Psoas muscle (tissue), 8 donors: ENCODE data around the gene ATP5PO. TPM values are rescaled to one million over a fixed set of nuclear protein-coding genes. Genes with fewer than 3 reads are reported as not detected.

Experiments used
- ATAC-seq, 4 donors: fragments of 200-7000 bp; cut with Tn5 transposase; one replicate each; pipeline ENCODE4 v1.9.1; 2020; ENCODE audit warnings: moderate library complexity in 3 of 4, mild to moderate bottlenecking in 2 of 4
- DNase-seq, 2 donors: peaks; one replicate each; pipeline ENCODE4 v3.0.0-alpha.2; 2020
- H3K27ac ChIP-seq: fragments of 200-600 bp; one replicate; pipeline ENCODE4 v1.8.0; 2022
- H3K27me3 ChIP-seq, 3 donors: fragments of 200-600 bp in 1 of 3; one replicate each; pipeline versions ENCODE4 v1.6.1 to v1.8.0; 2013 to 2022; ENCODE audit warnings: low read length in 2 of 3, mild to moderate bottlenecking in 2 of 3, moderate library complexity in 1 of 3; ENCODE audit not compliant: insufficient read depth in 3 of 3
- H3K36me3 ChIP-seq, 2 donors: fragments of 200-600 bp in 1 of 2; one replicate each; pipeline versions ENCODE4 v1.6.1 to v1.8.0; 2013 to 2022; ENCODE audit warnings: low read depth in 1 of 2, mild to moderate bottlenecking in 1 of 2, moderate library complexity in 1 of 2; ENCODE audit not compliant: insufficient read depth in 1 of 2
- H3K4me1 ChIP-seq: fragments of 200-600 bp; one replicate; pipeline ENCODE4 v1.8.0; 2022
- H3K4me3 ChIP-seq: fragments of 200-600 bp; one replicate; pipeline ENCODE4 v1.8.0; 2022; ENCODE audit warnings: mild to moderate bottlenecking
- H3K9me3 ChIP-seq: fragments of 200-600 bp; one replicate; pipeline ENCODE4 v1.8.0; 2022
- CTCF ChIP-seq: fragments of 200-600 bp; IDR thresholded peaks from one replicate; pipeline ENCODE4 v1.8.0; 2022; ENCODE audit warnings: antibody characterized with exemption
- WGBS, 3 donors: extraction: QIAGEN DNeasy Blood & Tissue Kit; methylation state at CpG; one replicate each; pipeline versions ENCODE4 v1.1.6 to v1.1.7; 2013; 5-methylcytosine and 5-hydroxymethylcytosine counted together
- intact Hi-C, 2 donors: fragments of 100-400 bp; cut with DNase I; formaldehyde crosslinking; loops; one replicate each; pipeline versions ENCODE4 v1.11.0 to v1.14.2; 2022
- polyA plus RNA-seq, 3 donors: library from polyadenylated mRNA; stranded (reverse); fragments of 200-250 nt; gene quantifications; one replicate each; pipeline ENCODE4 v1.2.3, GENCODE V29; 2013
- total RNA-seq, 4 donors: library from RNA; stranded (reverse); fragmentation: NEBNext Ultra II Directional in 2 of 4; extraction: Animal tissue kit (Norgen Biotek cat#: 25700) in 2 of 4; gene quantifications; one replicate each; pipeline versions ENCODE4 v1.2.1 to v1.2.4, GENCODE V29; 2021 to 2023
- donor health status: healthy with polysubstance abuse.
- donor health status: DM: no; HTN: no; CAD: no; lungs with moderate emphysema.
- donor health status: Bipolar disorder and iron deficiency.
- donor health status: healthy.
- donor health status: DM: yes; HTN: yes; CAD: no.
- donor health status: DM: no; HTN: no; CAD: no.
- donor health status: DM: no; HTN: no; CAD: no.
- donor health status: DM: yes; HTN: yes; CAD: no.

The ATP5PO gene
- total and polyA plus RNA-seq, 7 donors, result 294 to 680 (median 473) TPM

GRCh38 chr21:33856893-33857527 is 58.6 kb downstream of the ATP5PO start:
- Histone ChIP-seq H3K9me3 (no peaks in the 10 kb centered on the region), H3K4me3 (no peak overlapping the region), H3K27ac (no peak overlapping the region), H3K36me3 (no peaks in the 10 kb centered on the region), H3K27me3 (no peaks in the 10 kb centered on the region), H3K4me1 (no peaks in the 10 kb centered on the region)
- 72 to 82% (median 76%) methylated on average over 17 of the region's 17 CpGs for whole genome bisulfite sequencing, 3 donors
- TF ChIP-seq CTCF, result no peak
- DNase-seq, result no peak
- intact Hi-C loops, result no loop called here
- peak in 1 of 4 donors; percentile 45 for ATAC-seq

GRCh38 chr21:33855190-33855589 is 60.4 kb downstream of the ATP5PO start:
- no peaks in the 10 kb centered on the region for H3K9me3 ChIP-seq
- H3K36me3 ChIP-seq, result no peaks in the 10 kb centered on the region
- ATAC-seq, result no peak
- no peak overlapping the region for H3K4me3 ChIP-seq
- no peak for DNase-seq
- H3K27me3 ChIP-seq, result no peaks in the 10 kb centered on the region
- H3K4me1 ChIP-seq, result no peaks in the 10 kb centered on the region
- intact Hi-C loops, result no loop called here
- H3K27ac ChIP-seq, result no peak overlapping the region
- 90 to 98% (median 96%) methylated on average over 5 to 6 of the region's 6 CpGs for WGBS, 3 donors
- no peak for TF ChIP-seq CTCF

GRCh38 chr21:33854604-33855003 is 61.0 kb downstream of the ATP5PO start:
- no peaks in the 10 kb centered on the region for H3K4me1 ChIP-seq
- H3K4me3 ChIP-seq, result no peak overlapping the region
- H3K36me3 ChIP-seq, result no peaks in the 10 kb centered on the region
- no peak overlapping the region for H3K27ac ChIP-seq
- H3K27me3 ChIP-seq, result no peaks in the 10 kb centered on the region
- DNase-seq (no peak), ATAC-seq (no peak)
- no peaks in the 10 kb centered on the region for H3K9me3 ChIP-seq
- WGBS, 3 donors, result 49 to 61% (median 52%) methylated on average over 5 of the region's 5 CpGs
- intact Hi-C loops, result no loop called here
- TF ChIP-seq CTCF, result no peak

Other genes with a start within 250 kb of the ATP5PO start
- 10 to 100 TPM; 38.8 to 92.9 (median 76.7) TPM for gene MRPS6, start 157.8 kb upstream of the ATP5PO start, total RNA-seq
- gene MRPS6, start 157.8 kb upstream of the ATP5PO start, polyA plus RNA-seq, result 100 to 1,000 TPM in 2 of 3 donors, 10 to 100 TPM in 1; 69.9 to 191 (median 116) TPM
- 10 to 100 TPM in 1 of 4 donors, 1 to 10 TPM in 3; 2.6 to 12.8 (median 6.7) TPM for gene SLC5A3, start 157.8 kb upstream of the ATP5PO start, total RNA-seq
- 10 to 100 TPM in 1 of 3 donors, 1 to 10 TPM in 1, under 1 TPM in 1; 0.70 to 17.2 (median 2.9) TPM for gene SLC5A3, start 157.8 kb upstream of the ATP5PO start, polyA plus RNA-seq